H1 (cell line): ENCODE measurements around the gene TMEM125.

ENCODE experiments used
- CTCF ChIP-seq, 3 experiments: IDR thresholded peaks; 1 replicate in 2 of 3; 2 replicates in 1 of 3; pipeline versions ENCODE4 v1.5.1 to v1.6.1; 2011; ENCODE audit warnings: low read length in 3 of 3, mild to moderate bottlenecking in 3 of 3, inconsistent platforms in 2 of 3, low read depth in 1 of 3, moderate library complexity in 1 of 3; ENCODE audit not compliant: insufficient read depth in 1 of 3; ENCODE audit errors: control extremely low read depth in 1 of 3
- EZH2 ChIP-seq: fragments of 200-600 bp; sonication (generic); IDR thresholded peaks from 2 replicates; pipeline ENCODE4 v1.7.1; 2012; ENCODE audit warnings: low read depth, mild to moderate bottlenecking, moderate library complexity, low read length, inconsistent platforms; ENCODE audit not compliant: severe bottlenecking
- HDAC2 ChIP-seq, 2 experiments: fragments of 300-600 bp in 1 of 2; sonication (generic) in 1 of 2; IDR thresholded peaks; 2 replicates each; pipeline ENCODE4 v1.6.1; 2011 to 2012; ENCODE audit warnings: low read depth in 2 of 2, low read length in 2 of 2, mild to moderate bottlenecking in 2 of 2, moderate library complexity in 2 of 2, borderline replicate concordance in 1 of 2, inconsistent platforms in 1 of 2
- KDM1A ChIP-seq: fragments of 200-600, 300-600 bp; sonication (generic); IDR thresholded peaks from 2 replicates; pipeline ENCODE4 v1.7.1; 2016; ENCODE audit warnings: mild to moderate bottlenecking, low read length, borderline replicate concordance
- MAX ChIP-seq: IDR thresholded peaks from 2 replicates; pipeline ENCODE4 v1.6.1; 2012; ENCODE audit warnings: inconsistent platforms
- PHF8 ChIP-seq: fragments of 200-600 bp; sonication (generic); conservative IDR thresholded peaks from 2 replicates; pipeline ENCODE4 v1.7.1; 2012; ENCODE audit warnings: low read depth, mild to moderate bottlenecking, inconsistent platforms, low read length, moderate library complexity
- POLR2A ChIP-seq, 2 experiments: IDR thresholded peaks; 1 replicate in 1 of 2; 2 replicates in 1 of 2; pipeline ENCODE4 v1.6.1; 2011; ENCODE audit warnings: low read depth in 2 of 2, low read length in 2 of 2, mild to moderate bottlenecking in 2 of 2; ENCODE audit errors: control extremely low read depth in 1 of 2
- SP4 ChIP-seq: IDR thresholded peaks from 2 replicates; pipeline ENCODE4 v1.6.1; 2012; ENCODE audit warnings: low read length, inconsistent platforms

- no peak for TF ChIP-seq EZH2
- no peak for TF ChIP-seq POLR2A (IDR thresholded peaks at IDR 0.05; ENCODE audit: control extremely low read depth in 1 of 2, low read depth in 2 of 2, low read length in 2 of 2)
- no peak for TF ChIP-seq SP4
- TF ChIP-seq HDAC2 (IDR thresholded peaks at IDR 0.05; ENCODE audit: borderline replicate concordance in 1 of 2, low read depth in 2 of 2, low read length in 2 of 2) = no peak
- TF ChIP-seq KDM1A = no peak
- no peak for TF ChIP-seq PHF8
- TF ChIP-seq CTCF (IDR thresholded peaks at IDR 0.05; ENCODE audit: control extremely low read depth in 1 of 3, insufficient read depth in 1 of 3, low read depth in 1 of 3, low read length in 3 of 3) = no peak
- no peak for TF ChIP-seq MAX
Measured at GRCh38 chr1:43311521-43311920, 41.7 kb downstream of the TMEM125 start.
